Measurements from ENCODE around the gene CTNNA3. TPM values are rescaled to one million over a fixed set of nuclear protein-coding genes. Genes with fewer than 3 reads are reported as not detected.

CTNNA3 gene
- total and polyA plus RNA-seq, 12 donors: 2.0 to 213 (median 171) TPM

DNA sequence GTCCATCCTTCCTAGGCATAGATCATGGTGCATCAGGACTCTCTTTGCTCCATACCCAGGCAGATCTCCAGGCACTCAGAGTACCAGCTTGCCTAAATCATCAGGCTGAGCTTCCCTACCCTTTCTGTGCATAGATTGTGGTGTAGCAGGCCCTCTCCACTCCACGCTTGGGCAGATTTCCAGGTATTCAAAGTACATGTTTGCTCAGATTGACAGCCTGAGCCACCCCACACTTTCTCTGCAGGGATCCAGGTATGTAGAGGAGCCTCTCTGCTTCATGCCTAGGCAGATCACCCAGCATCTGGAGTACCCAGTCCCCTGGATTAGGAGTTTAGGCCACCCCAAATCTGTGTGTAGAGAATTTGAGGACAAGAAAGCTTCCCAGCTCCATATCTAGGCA is 1727.6 kb downstream of the CTNNA3 start:
- no peak overlapping the region for H3K27ac ChIP-seq
- no peaks in the 10 kb centered on the region for H3K9me3 ChIP-seq
- DNase-seq (no peak), ATAC-seq (no peak)
- no peaks in the 10 kb centered on the region for H3K36me3 ChIP-seq
- intact Hi-C loops (cut with DNase I): no loop called here
- H3K27me3 ChIP-seq: no peaks in the 10 kb centered on the region
- 91% methylated on average over 1 of the region's 1 CpG for WGBS, 2 donors
- no peaks in the 10 kb centered on the region for H3K4me1 ChIP-seq
- TF ChIP-seq, protein P1, sequence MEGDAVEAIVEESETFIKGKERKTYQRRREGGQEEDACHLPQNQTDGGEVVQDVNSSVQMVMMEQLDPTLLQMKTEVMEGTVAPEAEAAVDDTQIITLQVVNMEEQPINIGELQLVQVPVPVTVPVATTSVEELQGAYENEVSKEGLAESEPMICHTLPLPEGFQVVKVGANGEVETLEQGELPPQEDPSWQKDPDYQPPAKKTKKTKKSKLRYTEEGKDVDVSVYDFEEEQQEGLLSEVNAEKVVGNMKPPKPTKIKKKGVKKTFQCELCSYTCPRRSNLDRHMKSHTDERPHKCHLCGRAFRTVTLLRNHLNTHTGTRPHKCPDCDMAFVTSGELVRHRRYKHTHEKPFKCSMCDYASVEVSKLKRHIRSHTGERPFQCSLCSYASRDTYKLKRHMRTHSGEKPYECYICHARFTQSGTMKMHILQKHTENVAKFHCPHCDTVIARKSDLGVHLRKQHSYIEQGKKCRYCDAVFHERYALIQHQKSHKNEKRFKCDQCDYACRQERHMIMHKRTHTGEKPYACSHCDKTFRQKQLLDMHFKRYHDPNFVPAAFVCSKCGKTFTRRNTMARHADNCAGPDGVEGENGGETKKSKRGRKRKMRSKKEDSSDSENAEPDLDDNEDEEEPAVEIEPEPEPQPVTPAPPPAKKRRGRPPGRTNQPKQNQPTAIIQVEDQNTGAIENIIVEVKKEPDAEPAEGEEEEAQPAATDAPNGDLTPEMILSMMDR (IDR thresholded peaks at IDR 0.05): no peak
- H3K4me3 ChIP-seq: no peak overlapping the region

DNA sequence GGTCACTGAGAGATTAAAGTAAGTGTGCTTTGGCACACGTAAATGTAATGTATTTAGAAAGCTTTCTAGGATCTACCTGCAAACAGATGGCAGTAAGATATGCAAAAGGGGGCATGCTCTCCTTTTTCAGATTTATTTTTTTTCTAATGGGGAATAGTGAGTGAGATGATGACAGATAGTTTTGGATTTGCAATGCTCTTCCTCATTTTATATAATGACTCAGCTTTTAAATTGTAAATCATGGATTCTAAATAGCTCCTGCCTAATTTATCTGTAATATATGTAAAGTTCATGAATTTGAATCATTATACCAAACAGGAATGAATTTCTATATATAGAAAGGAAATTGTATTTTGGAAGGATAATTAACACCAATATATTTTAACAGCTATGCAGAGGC is 1731.8 kb downstream of the CTNNA3 start:
- WGBS, 2 donors: 81 to 82% methylated on average over 1 of the region's 1 CpG

DNA sequence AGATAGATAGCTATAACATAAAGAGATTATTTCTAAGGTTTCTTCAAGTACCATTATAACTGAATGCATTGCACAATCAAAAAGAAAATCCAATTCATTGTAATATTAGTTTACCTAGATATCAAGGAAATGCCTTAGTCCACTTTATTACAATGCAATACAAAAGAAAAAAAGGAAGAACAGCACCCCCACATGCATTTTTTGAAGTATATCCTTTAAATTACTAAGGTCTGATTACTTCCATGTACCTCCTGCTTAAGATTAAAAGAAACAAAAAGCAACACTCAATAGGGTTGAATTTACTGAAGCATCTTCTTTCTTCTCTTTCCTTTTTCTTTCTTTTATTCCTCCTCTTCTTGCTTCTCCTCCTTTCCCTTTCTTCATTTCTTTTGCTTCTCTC is 1743.9 kb downstream of the CTNNA3 start:
- intact Hi-C loops (cut with DNase I): no loop called here
- DNase-seq: no peak
- ATAC-seq: no peak
- Histone ChIP-seq H3K9me3 (peaks cover 0 to 4% (median 0%) of the 10 kb centered on the region in 11 donors), H3K4me3 (no peak overlapping the region), H3K27ac (no peak overlapping the region), H3K27me3 (no peaks in the 10 kb centered on the region), H3K36me3 (no peaks in the 10 kb centered on the region), H3K4me1 (no peaks in the 10 kb centered on the region)
- TF ChIP-seq, protein P1 (IDR thresholded peaks at IDR 0.05): no peak

More for the DNA sequence above, 1731.8 kb downstream of the CTNNA3 start:
- H3K27ac ChIP-seq: no peak overlapping the region
- no peaks in the 10 kb centered on the region for H3K4me1 ChIP-seq
- ATAC-seq: no peak
- TF ChIP-seq, protein P1 (IDR thresholded peaks at IDR 0.05): no peak
- H3K4me3 ChIP-seq: no peak overlapping the region
- DNase-seq: no peak
- H3K9me3 ChIP-seq: peaks cover 0 to 4% (median 0%) of the 10 kb centered on the region in 11 donors
- intact Hi-C loops (cut with DNase I): no loop called here
- no peaks in the 10 kb centered on the region for H3K36me3 ChIP-seq
- H3K27me3 ChIP-seq: no peaks in the 10 kb centered on the region

- WGBS, 2 donors: 60 to 72% methylated on average over 2 of the region's 2 CpGs
- Histone ChIP-seq H3K9me3 (peaks cover 0 to 4% (median 0%) of the 10 kb centered on the region in 11 donors), H3K4me1 (no peaks in the 10 kb centered on the region), H3K36me3 (no peaks in the 10 kb centered on the region), H3K4me3 (no peak overlapping the region), H3K27ac (no peak overlapping the region), H3K27me3 (no peaks in the 10 kb centered on the region)
- no peak for ATAC-seq
- intact Hi-C loops (cut with DNase I): no loop called here
- TF ChIP-seq, protein P1 (IDR thresholded peaks at IDR 0.05): no peak
- no peak for DNase-seq
These were observed 1745.9 kb downstream of the CTNNA3 start for GRCh38 chr10:65950075-65950474.
